HCT116 (cell line): ENCODE data around the gene SART3. TPM values are rescaled to one million over a fixed set of nuclear protein-coding genes. Genes with fewer than 3 reads are reported as not detected.

ENCODE experiments used
- ATAC-seq: fragments of 200-7000 bp; cut with Tn5 transposase; 2 replicates; pipeline ENCODE4 v1.9.1; 2020; ENCODE audit warnings: mild to moderate bottlenecking, moderate library complexity
- BruUV-seq: library from RNA; stranded (reverse); fragments of 400-500 nt; replicated peaks from 2 replicates; lab custom pipeline; 2021; lab: Mats Ljungman, UMichigan
- CTCF ChIA-PET: fragments of 300-600 bp; sonication (Branson Sonifier 250); formaldehyde crosslinking; loops from one replicate; lab custom pipeline; 2021; ENCODE audit warnings: antibody characterized with exemption; lab: Charles Lee
- POLR2A ChIA-PET: fragments of 300-600, 350-600 bp; sonication (Branson Sonifier 250); formaldehyde crosslinking; loops from one replicate; lab custom pipeline; 2021; ENCODE audit warnings: antibody characterized with exemption; lab: Charles Lee
- RAD21 ChIA-PET, 2 experiments: fragments of 300-600 bp; sonication (Branson Sonifier 250); formaldehyde crosslinking; loops; one replicate each; lab custom pipeline; 2023; ENCODE audit warnings: low total read pairs in 2 of 2; ENCODE audit not compliant: uncharacterized antibody in 2 of 2, unreplicated experiment in 2 of 2, low non-redundant PET in 1 of 2; lab: Charles Lee
- DNase-seq: peaks from one replicate; pipeline ENCODE4 v3.0.0-alpha.2; 2010; ENCODE audit warnings: low read depth, low spot score
- H2AFZ ChIP-seq: fragments of 200-600 bp; shearing (Covaris generic), sonication (generic); 2 replicates; pipeline ENCODE4 v1.6.1; 2017; ENCODE audit warnings: low read depth, mixed run types, mixed read lengths, antibody characterized with exemption, low read length; ENCODE audit not compliant: poor library complexity, severe bottlenecking
- H3K27ac ChIP-seq: 2 replicates; pipeline ENCODE4 v1.5.1; 2012; ENCODE audit warnings: low read depth, low read length
- H3K27me3 ChIP-seq: fragments of 200-600 bp; sonication (generic); 2 replicates; pipeline ENCODE4 v1.6.1; 2016; ENCODE audit warnings: mixed run types, low read length, mixed read lengths; ENCODE audit not compliant: insufficient read depth
- H3K36me3 ChIP-seq, 2 experiments: fragments of 200-500 bp in 1 of 2; fragments of 200-600 bp in 1 of 2; sonication (Bioruptor generic) in 1 of 2; sonication (generic) in 1 of 2; 2 replicates each; pipeline versions ENCODE4 v1.5.1 to v1.6.1; 2014 to 2016; ENCODE audit warnings: low read length in 2 of 2, inconsistent platforms in 1 of 2, mixed read lengths in 1 of 2, mixed run types in 1 of 2; ENCODE audit not compliant: insufficient read depth in 2 of 2, control insufficient read depth in 1 of 2
- H3K4me1 ChIP-seq, 2 experiments: fragments of 200-600 bp in 1 of 2; sonication (generic) in 1 of 2; 2 replicates each; pipeline versions ENCODE4 v1.5.1 to v1.6.1; 2012 to 2017; ENCODE audit warnings: low read length in 2 of 2, inconsistent platforms in 1 of 2, mild to moderate bottlenecking in 1 of 2, mixed read lengths in 1 of 2, mixed run types in 1 of 2, moderate library complexity in 1 of 2; ENCODE audit not compliant: insufficient read depth in 2 of 2, control insufficient read depth in 1 of 2
- H3K4me2 ChIP-seq: fragments of 200-600 bp; sonication (generic); 2 replicates; pipeline ENCODE4 v1.6.1; 2017; ENCODE audit warnings: mixed run types, low read length, mixed read lengths
- H3K4me3 ChIP-seq, 2 experiments: fragments of 200-600 bp in 1 of 2; sonication (generic) in 1 of 2; replicated peaks in 1 of 2; 2 replicates each; pipeline ENCODE4 v1.5.1; 2011 to 2016; ENCODE audit warnings: low read length in 2 of 2, control low read depth in 1 of 2, low read depth in 1 of 2, mild to moderate bottlenecking in 1 of 2, mixed read lengths in 1 of 2, mixed run types in 1 of 2
- H3K79me2 ChIP-seq: fragments of 200-600 bp; sonication (generic); 2 replicates; pipeline ENCODE4 v1.6.1; 2017; ENCODE audit warnings: mild to moderate bottlenecking, mixed run types, low read length, moderate library complexity, mixed read lengths; ENCODE audit not compliant: insufficient read depth
- H3K9ac ChIP-seq: fragments of 200-600 bp; sonication (generic); 2 replicates; pipeline ENCODE4 v1.6.1; 2016; ENCODE audit warnings: low read length, mixed read lengths
- H3K9me2 ChIP-seq: fragments of 200-600 bp; sonication (generic), shearing (Covaris generic); 2 replicates; pipeline ENCODE4 v1.6.1; 2017; ENCODE audit warnings: mixed run types, mild to moderate bottlenecking, moderate library complexity; ENCODE audit not compliant: insufficient read depth
- H3K9me3 ChIP-seq, 2 experiments: fragments of 200-500 bp in 1 of 2; fragments of 200-600 bp in 1 of 2; sonication (Bioruptor generic) in 1 of 2; sonication (generic) in 1 of 2; 2 replicates each; pipeline ENCODE4 v1.6.1; 2014 to 2017; ENCODE audit warnings: low read length in 2 of 2, mixed read lengths in 2 of 2, inconsistent platforms in 1 of 2, low read depth in 1 of 2, mild to moderate bottlenecking in 1 of 2, mixed run types in 1 of 2, moderate library complexity in 1 of 2; ENCODE audit not compliant: control insufficient read depth in 1 of 2, insufficient read depth in 1 of 2
- H4K20me1 ChIP-seq: fragments of 200-600 bp; sonication (generic), shearing (Covaris generic); 2 replicates; pipeline ENCODE4 v1.6.1; 2017; ENCODE audit warnings: mixed run types, mild to moderate bottlenecking, moderate library complexity; ENCODE audit not compliant: insufficient read depth
- ATF3 ChIP-seq: IDR thresholded peaks from 2 replicates; pipeline ENCODE4 v1.6.1; 2012
- RAD21 ChIP-seq: IDR thresholded peaks from 2 replicates; pipeline ENCODE4 v1.6.1; 2012; ENCODE audit warnings: low read depth, mild to moderate bottlenecking
- SIN3A ChIP-seq: IDR thresholded peaks from 2 replicates; pipeline ENCODE4 v1.6.1; 2012; ENCODE audit warnings: low read depth
- SP1 ChIP-seq: IDR thresholded peaks from 2 replicates; pipeline ENCODE4 v1.6.1; 2012; ENCODE audit warnings: low read depth
- intact Hi-C: fragments of 100-400 bp; cut with micrococcal nuclease; formaldehyde crosslinking; loops from 2 replicates; pipeline ENCODE4 v1.10.0; 2022
- total RNA-seq: library from RNA; stranded (reverse); gene quantifications from one replicate; pipeline ENCODE4 v1.2.1, GENCODE V29; 2021; ENCODE audit not compliant: unreplicated experiment
- TF ChIP-seq, protein P1 (sequence below), 3 experiments: fragments of 200-600 bp in 1 of 3; sonication (generic) in 1 of 3; IDR thresholded peaks in 2 of 3; conservative IDR thresholded peaks in 1 of 3; 2 replicates each; pipeline ENCODE4 v1.5.1; 2012 to 2017; ENCODE audit warnings: low read depth in 2 of 3, low read length in 2 of 3, antibody characterized with exemption in 1 of 3, borderline replicate concordance in 1 of 3, control low read depth in 1 of 3, mild to moderate bottlenecking in 1 of 3, mixed read lengths in 1 of 3, mixed run types in 1 of 3, moderate library complexity in 1 of 3; ENCODE audit not compliant: insufficient read depth in 1 of 3
- TF ChIP-seq, protein P2 (sequence below): IDR thresholded peaks from 2 replicates; pipeline ENCODE4 v1.6.1; 2012; ENCODE audit warnings: low read depth

The SART3 gene
- total RNA-seq, 1 experiment from 2014 or later, result 76.1 TPM

- RAD21 ChIA-PET, result no interaction called here
- intact Hi-C loops, result loop anchor here (5.0 to 10.0 kb wide), 3 partner anchors 431 to 579 kb away; no protein-coding TSS in a partner anchor
- no peaks in the 10 kb centered on the region for H3K9me2 ChIP-seq
Measured at GRCh38 chr12:108495823-108496579, 65.0 kb downstream of the SART3 start.

DNA sequence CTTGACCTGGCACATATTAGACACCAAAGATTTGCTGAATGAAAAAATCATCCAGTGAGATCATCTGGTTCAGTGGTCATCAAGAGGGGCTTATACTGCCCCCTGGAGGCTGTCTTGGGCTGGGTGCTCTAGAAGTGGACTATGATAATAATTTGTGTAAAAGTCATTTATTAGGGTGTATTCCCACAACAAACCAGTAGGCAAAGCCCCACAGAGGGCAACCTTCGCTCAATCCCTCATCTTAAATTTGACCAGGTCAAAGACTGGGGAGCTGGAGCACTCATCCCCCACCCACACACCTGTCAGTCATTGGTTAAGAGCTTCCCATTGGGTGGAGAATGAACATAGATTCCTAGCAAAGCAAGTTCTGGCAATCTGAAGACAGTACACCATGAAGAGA lies 65.9 kb downstream of the SART3 start:
- no peak overlapping the region for H3K9ac ChIP-seq
- no peaks in the 10 kb centered on the region for H3K4me1 ChIP-seq
- no peak overlapping the region for H3K27ac ChIP-seq
- no peaks in the 10 kb centered on the region for H3K9me3 ChIP-seq
- DNase-seq, result peak; percentile 51
- CTCF ChIA-PET, result interaction anchor here (0.5 to 1.5 kb wide), 6 partner anchors 17 to 578 kb away, joined by 3 read pairs; no protein-coding TSS in a partner anchor
- no peak overlapping the region for H3K4me2 ChIP-seq
- peak; percentile 69 for TF ChIP-seq RAD21
- TF ChIP-seq, protein P1, sequence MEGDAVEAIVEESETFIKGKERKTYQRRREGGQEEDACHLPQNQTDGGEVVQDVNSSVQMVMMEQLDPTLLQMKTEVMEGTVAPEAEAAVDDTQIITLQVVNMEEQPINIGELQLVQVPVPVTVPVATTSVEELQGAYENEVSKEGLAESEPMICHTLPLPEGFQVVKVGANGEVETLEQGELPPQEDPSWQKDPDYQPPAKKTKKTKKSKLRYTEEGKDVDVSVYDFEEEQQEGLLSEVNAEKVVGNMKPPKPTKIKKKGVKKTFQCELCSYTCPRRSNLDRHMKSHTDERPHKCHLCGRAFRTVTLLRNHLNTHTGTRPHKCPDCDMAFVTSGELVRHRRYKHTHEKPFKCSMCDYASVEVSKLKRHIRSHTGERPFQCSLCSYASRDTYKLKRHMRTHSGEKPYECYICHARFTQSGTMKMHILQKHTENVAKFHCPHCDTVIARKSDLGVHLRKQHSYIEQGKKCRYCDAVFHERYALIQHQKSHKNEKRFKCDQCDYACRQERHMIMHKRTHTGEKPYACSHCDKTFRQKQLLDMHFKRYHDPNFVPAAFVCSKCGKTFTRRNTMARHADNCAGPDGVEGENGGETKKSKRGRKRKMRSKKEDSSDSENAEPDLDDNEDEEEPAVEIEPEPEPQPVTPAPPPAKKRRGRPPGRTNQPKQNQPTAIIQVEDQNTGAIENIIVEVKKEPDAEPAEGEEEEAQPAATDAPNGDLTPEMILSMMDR (IDR thresholded peaks at IDR 0.05 in 2 of 3, conservative IDR thresholded peaks at IDR 0.05 in 1 of 3; ENCODE audit: borderline replicate concordance in 1 of 3, insufficient read depth in 1 of 3, low read depth in 2 of 3, low read length in 2 of 3), result peak; percentile 67 to 95 (median 91); a peak in 5 of 6 replicates
- TF ChIP-seq, protein P2, sequence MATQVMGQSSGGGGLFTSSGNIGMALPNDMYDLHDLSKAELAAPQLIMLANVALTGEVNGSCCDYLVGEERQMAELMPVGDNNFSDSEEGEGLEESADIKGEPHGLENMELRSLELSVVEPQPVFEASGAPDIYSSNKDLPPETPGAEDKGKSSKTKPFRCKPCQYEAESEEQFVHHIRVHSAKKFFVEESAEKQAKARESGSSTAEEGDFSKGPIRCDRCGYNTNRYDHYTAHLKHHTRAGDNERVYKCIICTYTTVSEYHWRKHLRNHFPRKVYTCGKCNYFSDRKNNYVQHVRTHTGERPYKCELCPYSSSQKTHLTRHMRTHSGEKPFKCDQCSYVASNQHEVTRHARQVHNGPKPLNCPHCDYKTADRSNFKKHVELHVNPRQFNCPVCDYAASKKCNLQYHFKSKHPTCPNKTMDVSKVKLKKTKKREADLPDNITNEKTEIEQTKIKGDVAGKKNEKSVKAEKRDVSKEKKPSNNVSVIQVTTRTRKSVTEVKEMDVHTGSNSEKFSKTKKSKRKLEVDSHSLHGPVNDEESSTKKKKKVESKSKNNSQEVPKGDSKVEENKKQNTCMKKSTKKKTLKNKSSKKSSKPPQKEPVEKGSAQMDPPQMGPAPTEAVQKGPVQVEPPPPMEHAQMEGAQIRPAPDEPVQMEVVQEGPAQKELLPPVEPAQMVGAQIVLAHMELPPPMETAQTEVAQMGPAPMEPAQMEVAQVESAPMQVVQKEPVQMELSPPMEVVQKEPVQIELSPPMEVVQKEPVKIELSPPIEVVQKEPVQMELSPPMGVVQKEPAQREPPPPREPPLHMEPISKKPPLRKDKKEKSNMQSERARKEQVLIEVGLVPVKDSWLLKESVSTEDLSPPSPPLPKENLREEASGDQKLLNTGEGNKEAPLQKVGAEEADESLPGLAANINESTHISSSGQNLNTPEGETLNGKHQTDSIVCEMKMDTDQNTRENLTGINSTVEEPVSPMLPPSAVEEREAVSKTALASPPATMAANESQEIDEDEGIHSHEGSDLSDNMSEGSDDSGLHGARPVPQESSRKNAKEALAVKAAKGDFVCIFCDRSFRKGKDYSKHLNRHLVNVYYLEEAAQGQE, result no peak
- TF ChIP-seq, all 23 proteins: peak for 2
- no TSS peak for BruUV-seq
- no peaks in the 10 kb centered on the region for H3K36me3 ChIP-seq
- intact Hi-C loops, result loop anchor here (5.0 to 10.0 kb wide), 3 partner anchors 430 to 578 kb away; no protein-coding TSS in a partner anchor
- H4K20me1 ChIP-seq, result no peaks in the 10 kb centered on the region
- H3K4me3 ChIP-seq, result no peak overlapping the region
- H3K9me2 ChIP-seq, result no peaks in the 10 kb centered on the region
- ChIA-PET POLR2A (no interaction called here), RAD21 (no interaction called here)
- no peaks in the 10 kb centered on the region for H3K79me2 ChIP-seq
- ATAC-seq, result peak; percentile 91
- peaks cover 54% of the 10 kb centered on the region for H3K27me3 ChIP-seq
- H2AFZ ChIP-seq, result no peak overlapping the region

More at GRCh38 chr12:108495823-108496579, 65.0 kb downstream of the SART3 start:
- ATAC-seq (no peak), DNase-seq (no peak)
- no TSS peak for BruUV-seq
- POLR2A ChIA-PET, result no interaction called here
- Histone ChIP-seq H3K4me1 (no peaks in the 10 kb centered on the region), H2AFZ (no peak overlapping the region), H3K9me3 (no peaks in the 10 kb centered on the region), H3K4me3 (no peak overlapping the region), H3K79me2 (no peaks in the 10 kb centered on the region), H4K20me1 (no peaks in the 10 kb centered on the region), H3K9ac (no peak overlapping the region)
- TF ChIP-seq SP1 (no peak), ATF3 (no peak), SIN3A (no peak)
- TF ChIP-seq, all 23 proteins: peak for 0
- Histone ChIP-seq H3K36me3 (no peaks in the 10 kb centered on the region), H3K27me3 (peaks cover 53% of the 10 kb centered on the region), H3K27ac (no peak overlapping the region), H3K4me2 (no peak overlapping the region)
- CTCF ChIA-PET, result interaction anchor here (0.6 to 1.3 kb wide), 5 partner anchors 16 to 579 kb away, joined by 3 read pairs; no protein-coding TSS in a partner anchor
